HG03045 (cell line): ENCODE measurements around the gene HOXA13.

ENCODE experiments used
- ATAC-seq: cut with Tn5 transposase; IDR thresholded peaks from one replicate; pipeline ENCODE4 v1.9.1; 2021; ENCODE audit warnings: mild to moderate bottlenecking, moderate library complexity; ENCODE audit not compliant: unreplicated experiment

Gene HOXA13

DNA sequence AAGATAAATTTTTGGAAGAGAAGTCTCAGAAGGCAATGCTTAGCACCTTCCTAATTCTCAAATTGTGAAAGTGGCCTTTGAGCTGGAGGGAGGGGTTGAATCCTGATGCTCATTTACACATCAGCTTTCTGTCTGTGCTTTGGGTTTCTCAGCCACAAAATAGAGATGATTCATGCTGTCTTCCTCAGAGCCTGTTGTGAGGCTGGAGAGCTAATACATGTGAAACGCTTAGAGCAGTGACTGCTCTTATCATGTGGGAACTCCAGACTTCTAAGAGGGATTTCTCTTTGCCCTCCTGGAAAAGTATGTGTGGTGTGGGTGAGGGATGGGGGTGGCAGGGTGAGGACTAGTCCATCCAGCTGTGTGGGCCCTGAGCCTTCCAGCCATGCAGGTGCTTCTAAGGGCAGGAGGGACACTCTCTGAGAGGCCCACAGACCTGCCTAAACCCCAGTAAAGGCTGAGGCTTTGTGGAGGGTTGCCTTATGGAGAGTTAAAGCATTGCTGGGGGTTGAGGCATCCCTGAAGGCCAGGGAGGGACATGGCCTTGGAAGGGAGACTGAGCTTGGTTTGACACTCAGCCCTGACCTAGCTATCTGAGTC, 37.9 kb upstream of the HOXA13 start:
- no peak for ATAC-seq

DNA sequence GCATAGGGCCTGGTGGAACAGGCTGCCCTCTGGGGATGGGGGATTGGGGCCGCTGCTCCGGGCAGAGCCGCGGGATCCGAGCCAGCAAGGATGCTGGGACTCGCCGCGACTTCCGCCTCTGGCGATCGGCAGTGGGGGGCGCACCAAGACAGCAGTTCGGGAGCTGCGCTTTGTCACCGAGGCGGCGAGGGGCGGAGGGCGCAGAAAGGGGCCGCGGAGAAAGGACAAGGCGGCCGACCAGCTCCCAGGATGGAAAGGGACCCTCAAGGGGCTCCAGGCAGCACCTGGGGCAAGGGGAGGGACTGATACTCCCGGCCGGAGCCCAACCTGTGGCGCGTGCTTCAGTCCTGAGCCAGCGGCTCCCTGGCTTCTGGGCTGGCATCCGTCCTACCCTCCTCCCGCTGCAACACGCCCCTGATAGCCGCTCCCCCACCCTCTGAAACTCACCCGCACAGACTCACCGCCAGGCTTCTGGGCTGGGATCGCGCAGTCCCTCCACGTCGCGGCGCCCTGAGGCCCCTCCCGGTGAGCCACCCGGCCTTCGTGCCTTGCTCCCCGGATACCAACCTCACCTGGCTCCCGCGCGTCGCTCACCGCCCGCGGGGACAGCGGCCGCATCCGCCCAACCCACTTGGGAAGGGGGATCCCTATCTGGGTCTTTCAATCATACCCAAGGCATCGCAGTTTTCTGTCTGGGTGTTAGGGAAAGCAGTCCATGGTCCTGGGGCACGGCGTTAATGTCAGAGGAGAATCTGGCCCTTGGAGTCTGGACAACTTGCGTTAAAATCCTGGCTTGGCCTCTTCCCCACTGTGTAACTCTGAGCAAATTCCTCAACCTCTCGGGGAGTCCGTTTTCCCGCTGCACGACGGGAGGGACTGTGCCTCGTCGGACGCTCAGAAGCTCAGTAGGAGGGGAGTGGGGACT, 35.8 kb upstream of the HOXA13 start:
- ATAC-seq: no peak

DNA sequence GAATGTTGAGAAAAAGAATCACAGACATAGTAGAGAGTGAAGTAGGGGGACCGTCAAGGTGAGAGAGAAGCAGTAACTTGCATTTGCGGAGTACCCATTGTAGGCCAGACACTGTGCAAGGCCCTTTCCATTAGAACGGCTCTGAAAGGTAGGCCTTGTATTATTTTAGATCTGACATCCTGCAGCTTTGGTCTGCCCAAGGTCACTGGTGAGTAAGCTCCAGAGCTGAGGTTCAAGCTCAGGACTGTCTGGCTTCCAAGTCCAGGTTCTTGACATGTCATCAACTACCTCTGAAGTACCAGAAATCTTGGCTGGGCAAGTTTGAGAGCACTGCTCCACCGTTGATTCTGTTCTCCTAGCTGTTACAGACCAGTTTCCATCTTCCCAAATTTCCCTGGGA, 29.6 kb upstream of the HOXA13 start:
- no peak for ATAC-seq

DNA sequence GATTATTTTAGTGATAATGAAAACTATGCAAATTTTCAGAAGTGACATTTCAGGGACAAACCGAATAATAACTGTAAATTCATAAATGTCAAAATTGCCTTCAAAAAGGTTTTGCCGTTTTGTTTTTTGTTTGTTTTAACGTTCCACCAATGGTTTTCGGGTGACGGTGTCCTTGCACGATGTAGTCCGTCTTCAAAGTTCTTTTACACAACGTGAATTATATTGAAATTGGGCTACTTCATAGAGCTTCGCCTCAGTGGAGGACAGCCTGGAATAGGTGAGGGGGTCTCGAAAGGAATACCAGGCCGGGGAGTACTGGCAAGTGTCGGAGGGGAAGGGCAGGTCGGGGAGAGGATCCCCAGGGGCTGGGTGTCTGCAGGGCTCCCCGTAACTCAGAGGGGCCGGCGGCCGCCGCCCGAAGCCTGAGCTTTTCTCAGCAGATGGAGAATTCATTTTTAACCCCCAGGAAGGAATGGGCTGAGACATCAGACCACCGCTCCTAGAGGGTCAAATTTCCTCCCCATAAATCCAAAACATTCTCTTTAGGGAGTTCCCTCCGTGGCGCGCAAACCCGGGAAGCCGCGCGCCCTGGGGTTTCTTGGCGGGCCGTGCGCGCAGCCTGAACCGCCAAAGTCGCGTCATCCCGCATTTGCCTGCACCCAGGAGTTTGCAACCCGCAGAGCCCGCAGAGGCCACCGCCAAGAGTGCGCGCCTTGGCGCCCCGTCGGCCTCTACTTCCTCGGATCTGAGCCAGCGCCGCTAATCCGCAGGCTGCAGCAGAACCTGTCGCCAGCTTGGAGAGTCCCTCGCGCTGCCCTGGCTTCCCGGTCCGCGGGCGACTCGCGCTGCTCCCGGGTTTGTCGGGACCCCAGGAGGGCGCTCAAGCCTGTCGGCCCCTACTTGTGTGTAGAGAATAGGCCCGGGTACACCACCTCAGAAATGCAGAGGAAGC, 25.4 kb upstream of the HOXA13 start:
- no peak for ATAC-seq

DNA sequence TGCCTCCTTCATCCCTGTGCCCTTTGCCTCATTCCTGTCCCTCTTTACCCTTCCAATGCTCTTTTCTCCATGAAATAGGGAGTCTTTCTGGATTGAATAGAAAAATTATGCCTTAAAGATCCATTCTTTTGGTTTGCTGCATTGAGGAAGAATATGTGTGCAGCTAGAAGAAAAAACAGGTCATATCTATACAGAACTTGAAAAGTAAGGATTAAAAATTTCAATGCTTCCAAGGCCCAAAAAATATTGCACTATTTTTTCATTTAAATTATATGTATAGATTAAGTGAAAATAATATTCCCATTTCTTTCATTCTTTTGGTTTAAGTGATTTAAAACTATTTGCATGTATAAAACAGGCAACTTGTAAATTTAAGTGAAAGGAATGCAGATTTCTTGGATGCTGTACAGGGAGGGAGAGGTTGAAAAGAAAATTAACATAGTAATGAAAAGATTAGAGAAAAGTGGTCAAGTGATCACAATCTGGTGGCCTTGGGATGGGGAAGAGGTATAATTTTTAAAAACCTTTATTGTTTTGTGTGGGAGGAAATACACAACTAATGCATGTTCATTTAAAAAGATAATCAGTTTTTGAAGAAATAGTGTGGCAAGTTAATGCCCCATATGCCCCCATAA, 24.2 kb upstream of the HOXA13 start:
- no peak for ATAC-seq

DNA sequence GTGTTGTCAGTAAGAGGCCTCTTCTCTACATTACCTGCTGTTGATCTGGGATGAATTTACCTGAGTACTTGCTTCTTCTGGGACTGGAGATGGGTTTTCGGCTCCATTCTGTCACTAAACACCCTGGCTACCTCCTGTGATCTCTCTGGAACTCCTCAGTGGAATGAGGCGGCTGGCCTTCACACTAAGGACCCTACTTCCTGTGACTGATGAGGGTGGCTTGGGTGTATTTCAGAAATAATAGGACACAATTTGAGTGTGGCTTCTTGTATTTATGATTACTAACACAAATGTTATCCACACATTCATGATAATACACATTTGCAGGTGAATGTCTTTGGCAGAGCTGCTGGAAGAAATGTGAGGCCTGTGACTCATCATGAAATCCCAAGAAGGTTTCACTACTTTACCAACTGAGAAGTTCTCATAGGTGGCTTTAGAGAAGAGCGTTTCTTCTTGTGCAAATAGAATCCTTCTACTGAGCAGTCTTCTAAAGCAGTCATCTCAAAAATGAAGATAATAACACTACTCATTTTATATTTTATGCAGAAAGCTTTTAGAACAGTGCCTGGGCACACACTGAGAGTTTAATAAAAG, 21.4 kb upstream of the HOXA13 start:
- ATAC-seq: no peak

DNA sequence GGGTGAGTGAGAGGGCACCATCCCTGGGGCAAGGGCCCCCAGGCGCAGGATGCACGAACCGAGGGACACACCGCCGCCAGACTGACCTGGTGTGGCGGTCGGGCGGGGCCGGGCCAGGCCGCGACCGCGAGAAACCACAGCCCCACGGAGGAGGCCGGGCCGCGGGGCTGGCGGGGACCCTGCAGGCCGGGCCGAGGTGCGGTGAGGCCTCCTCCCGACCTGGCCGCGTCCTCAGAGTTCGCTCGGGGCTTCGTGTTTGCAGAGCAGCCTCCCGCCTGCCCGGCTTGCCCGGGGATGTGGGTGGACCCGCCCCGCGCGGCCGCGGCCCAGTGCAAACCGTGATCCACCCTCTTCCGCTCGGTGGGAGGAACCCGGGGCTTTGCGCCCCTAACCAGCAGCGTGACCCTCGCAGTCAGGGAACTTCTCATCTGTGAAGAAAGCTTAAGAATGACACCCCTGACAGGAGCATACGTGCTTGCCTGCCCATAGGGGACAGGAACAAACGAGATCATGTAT, 20.6 kb upstream of the HOXA13 start:
- no peak for ATAC-seq

DNA sequence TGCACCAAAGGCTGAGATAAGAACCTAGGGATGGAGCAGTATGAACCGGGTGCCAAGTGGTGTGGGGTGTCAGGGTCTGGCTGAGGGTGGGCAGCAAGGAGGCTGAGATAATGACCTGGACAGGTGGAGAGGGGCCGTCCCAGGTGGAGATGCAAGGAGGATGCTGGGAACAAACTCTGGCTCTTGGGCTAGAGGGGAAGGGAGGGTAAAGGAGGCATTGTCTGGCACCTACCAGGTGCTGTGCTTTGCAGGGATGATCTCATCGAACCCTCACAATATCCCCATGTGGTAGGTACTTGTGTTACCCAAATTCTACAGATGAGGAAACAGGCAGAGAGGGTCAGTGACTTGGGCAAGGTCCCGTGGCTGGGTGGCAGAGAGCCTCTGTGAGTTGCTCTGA, 19.9 kb upstream of the HOXA13 start:
- ATAC-seq: no peak

DNA sequence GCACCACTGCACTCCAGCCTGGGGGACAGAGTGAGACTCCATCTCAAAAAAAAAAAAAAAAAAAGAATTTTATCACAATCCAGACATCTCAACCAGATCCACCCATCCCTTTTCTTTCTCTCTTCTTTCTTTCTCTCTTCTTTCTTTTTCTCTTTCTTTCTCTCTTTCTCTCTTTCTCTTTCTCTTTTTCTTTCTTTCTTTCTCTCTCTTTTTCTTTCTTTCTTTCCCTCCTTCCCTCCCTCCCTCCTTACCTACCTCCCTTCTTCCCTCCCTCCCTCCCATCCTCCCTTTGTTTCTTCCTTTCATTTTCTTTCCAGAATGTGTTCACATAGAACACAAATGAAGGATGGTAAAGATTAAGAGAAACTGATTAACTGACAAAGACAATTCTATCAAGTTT, 18.1 kb upstream of the HOXA13 start:
- no peak for ATAC-seq

DNA sequence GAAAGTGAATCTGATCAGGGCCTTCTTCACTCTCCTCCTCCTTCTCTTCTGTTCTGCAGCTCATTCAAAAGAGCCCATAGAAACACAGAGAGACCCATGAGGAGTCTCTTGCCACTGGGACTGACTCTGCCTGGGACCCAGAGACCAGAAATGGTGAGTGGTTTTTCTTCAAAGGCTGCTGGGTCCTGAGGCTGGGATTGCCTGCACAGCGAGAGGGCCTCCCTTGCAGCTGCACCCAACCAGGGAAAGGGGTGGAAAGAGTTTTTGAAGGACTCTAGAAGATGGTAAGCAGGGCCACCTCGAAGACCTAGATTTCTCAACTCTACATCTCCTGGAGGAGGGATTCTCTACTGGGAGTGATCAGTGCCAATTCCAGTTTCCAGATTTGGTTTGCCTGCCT, 15.5 kb upstream of the HOXA13 start:
- no peak for ATAC-seq

DNA sequence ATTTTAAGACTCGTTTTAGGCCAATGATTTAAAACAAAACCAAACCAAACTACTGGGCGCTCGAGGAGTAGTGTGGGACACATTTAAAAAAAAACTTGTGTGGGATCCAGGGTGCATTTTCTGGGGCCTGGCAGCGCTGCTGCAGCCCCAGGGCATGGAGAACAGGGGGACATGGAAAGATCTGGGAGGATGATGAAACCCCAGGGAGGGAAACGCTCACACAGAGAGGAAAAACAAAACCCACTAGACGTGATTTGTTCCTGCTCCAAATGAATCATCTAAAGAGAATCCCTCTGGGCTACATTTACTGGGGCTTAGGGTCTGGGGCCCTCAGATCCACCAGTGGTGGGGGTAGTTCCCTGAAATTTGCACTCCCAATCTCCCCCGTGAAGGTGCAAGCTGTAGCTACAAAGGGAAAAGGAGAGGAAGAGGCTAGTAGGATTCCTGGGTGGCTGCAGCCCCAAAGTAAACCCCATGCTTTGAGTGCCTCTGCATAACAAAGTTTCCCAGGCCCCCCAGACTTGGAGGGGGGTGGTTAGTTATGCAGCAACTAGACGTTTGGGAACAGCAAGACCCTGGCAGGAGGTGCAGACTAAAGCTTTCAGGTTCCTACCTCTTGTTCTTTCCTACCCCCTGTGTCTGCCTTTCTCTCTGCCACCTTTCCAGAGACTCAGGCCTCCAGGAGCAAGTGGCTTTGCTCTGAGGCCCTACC, 14.5 kb upstream of the HOXA13 start:
- no peak for ATAC-seq

DNA sequence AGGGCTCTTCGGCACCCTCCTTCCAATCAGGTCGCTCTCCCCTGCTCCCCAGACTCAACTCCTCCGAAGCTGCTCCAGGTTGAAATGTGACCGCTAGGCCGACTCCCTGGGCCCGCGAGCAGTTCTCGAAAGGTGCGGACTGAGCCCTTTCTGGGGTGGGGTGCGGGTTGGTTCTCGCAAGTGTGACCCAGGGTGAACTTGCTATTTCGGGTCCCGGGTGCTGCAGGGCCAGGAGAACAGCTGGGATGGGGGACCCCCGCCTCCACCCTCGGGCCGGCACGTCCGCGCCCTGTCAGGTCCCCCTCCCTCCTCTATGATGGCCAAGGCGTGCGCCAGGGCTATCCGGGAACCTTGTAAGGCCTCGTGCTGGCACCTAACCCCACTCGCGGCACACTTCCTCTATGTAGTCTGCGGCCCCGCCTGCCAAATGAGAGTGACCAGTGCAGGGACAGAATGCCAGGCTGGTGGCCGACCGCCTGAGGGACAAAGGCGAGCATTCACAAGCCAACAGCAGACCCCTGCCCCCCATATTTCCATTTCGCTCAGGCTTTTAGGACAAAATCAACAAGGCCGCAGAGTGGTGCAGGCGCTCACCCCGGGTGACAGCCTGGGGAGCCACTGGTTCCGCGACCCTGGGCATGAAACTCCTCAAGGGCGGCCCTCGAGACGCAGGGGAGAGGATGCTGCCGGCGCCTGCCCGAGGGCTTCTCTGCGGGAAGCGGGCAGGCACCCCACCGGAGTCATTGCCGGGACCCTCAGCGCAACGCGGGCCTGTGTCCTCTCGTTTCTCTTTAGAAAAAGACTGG, 13.7 kb upstream of the HOXA13 start:
- no peak for ATAC-seq

DNA sequence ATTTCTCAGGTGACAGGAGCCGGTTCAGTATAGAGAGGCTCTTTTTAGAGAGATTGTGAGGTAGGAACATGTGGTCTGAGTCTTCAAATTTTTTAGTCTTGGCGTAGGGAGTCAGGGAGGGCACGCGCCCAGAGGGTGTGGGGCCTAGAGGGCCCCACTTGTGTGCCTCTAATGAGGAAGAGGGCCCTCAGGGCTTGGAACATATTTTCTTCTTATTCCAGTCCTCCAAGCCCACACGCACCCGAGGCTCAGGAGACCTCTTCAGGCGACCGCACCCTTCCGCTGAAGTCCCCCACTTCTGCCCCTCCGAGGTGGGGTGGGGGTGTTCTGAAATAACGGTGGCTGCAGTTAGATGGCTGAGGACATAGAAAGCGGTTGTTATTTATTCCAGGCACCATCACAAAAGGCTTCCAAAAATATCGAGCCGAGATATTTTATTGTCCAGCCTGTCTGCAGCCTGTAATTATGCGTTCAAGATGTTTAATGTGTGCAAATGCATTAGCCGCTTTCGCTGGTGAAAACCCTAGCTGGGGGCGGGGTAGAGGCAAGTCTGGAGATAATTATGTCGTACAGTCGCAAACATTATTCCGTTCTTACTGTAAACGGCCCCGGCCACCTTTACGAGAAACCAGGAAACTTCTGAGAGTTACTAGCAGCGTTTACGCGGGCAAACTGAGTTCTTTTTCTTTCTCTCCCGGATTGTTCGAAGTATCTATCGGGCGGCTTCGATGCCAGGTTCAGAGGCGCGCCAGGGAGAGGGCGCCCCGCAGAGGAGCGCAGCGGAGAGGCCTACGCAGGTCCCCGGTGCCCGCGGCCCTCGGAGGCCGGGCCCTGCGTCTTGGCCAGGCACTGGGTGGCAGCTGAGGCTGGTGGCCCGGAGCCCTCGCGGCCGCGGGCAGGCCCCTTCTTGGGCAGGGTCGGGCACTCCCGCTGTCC, 12.9 kb upstream of the HOXA13 start:
- no peak for ATAC-seq

DNA sequence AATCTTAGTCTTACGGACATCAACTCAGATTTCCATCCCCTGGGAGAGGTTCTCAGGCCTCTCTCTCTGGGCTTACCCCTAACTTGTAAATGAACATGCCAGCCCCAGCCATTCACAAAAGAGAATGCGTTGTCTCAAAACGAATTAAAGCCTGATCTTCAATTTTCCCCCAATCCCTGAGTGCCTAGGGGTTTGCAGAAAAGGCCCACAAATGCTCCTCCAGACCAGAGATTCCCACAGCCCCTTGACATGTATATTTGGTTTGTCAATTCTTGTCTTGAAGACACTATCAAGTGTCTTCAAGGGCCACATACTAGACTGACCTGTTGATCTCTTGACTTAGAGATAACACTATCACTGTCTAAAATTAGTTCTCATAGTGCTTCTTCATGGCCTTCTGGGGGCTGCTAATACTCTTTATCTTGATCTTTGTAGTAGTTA, 11.9 kb upstream of the HOXA13 start:
- no peak for ATAC-seq

DNA sequence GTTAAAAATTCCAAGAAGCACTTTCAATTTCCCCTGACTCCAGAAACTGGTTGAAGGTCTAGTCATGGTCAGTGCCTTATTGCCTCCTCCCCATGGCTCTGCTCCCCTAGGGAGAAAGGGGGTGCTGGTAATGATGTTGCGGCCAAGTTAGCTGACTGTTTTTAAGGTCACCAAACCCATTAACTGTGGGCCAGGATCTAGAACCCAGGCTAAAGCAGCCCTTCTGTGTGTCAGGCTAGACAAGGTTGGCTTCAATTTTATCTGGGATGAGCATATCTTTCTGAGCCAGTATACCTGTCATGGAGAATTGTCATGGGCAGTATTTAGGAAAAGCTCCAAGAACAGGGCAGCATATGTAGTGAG, 11.2 kb upstream of the HOXA13 start:
- ATAC-seq: no peak

DNA sequence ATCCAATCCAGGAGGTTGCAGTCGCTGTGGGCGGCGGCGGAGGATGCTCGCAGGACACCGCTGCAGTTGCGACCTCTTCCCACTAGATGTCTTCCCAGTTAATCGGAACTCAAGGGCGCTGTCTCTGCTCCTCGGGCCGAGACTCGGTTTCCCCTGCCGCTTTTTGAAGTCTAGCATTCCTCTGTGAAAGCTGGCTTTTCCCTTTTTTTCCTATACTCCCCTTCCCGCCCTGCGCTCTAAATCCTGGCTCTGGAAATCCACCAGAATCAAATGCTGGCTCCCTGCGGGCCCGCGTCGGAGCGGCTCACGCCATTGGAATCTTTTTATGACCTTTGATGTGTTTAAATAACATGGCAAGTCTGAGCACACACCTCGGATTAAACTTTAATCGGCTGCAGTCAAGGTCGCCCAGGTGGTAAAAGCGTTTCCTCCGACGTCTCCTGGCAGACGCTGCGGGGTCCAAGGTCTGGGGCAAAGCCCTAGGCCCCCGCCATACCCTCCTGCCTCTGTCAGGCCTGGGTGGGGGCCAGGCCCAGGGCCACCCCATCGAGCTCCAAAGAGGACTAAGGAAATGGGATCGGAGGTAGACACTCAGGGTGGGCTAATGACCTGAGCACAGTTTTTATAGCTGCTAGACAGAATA, 10.7 kb upstream of the HOXA13 start:
- no peak for ATAC-seq

DNA sequence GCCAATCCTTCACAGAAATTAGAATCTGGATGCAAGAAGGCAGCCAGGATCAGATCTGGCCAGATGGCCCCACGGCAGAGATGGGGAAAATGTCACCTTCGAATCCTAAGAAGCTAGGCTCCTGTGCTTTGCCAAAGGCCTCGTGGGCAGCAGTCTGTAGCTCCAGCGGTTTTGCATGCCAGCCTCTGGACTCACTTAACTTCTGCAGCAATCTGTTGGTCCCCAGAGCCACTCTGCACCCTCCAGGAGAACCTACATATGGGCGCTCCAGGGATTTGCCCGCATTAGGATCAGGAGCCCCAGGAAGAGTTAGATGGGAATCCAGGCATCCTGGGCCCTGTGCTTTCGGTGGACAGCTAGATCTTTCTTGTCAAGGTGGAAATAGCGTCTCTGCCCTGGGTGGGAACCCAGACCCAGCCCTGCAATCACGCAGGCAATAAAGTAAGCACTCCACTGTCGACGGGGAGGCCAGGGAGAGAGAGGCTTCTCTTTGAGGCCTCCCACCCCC, 10.1 kb upstream of the HOXA13 start:
- no peak for ATAC-seq
